GM13977 (cell line): ENCODE results near the gene CTNND2.

Source experiments
- DNase-seq: peaks from one replicate; pipeline ENCODE4 v3.0.0; 2012; ENCODE audit warnings: low spot score
- CTCF ChIP-seq: IDR thresholded peaks from 2 replicates; pipeline ENCODE4 v1.5.1; 2012; ENCODE audit warnings: mild to moderate bottlenecking, control low read depth; ENCODE audit not compliant: insufficient read depth; ENCODE audit errors: extremely low read depth, missing control alignments
- in situ Hi-C: fragments of 300-500 bp; cut with MboI; formaldehyde crosslinking; loops from one replicate; pipeline ENCODE4 v1.12.0; 2022; ENCODE audit warnings: low sequenced_read_pairs, low pct_unique_long_range_greater_than_20kb, mixed read lengths, inconsistent platforms; ENCODE audit not compliant: unreplicated experiment

CTNND2 gene

GRCh38 chr5:11455505-11455904 lies 448.7 kb downstream of the CTNND2 start:
- DNase-seq = no peak
- in situ Hi-C loops = no loop called here
- no peak for TF ChIP-seq CTCF

- DNase-seq = no peak
- in situ Hi-C loops = no loop called here
- no peak for TF ChIP-seq CTCF
These were observed 451.4 kb downstream of the CTNND2 start for GRCh38 chr5:11452852-11453251.

GRCh38 chr5:11449966-11450365 lies 454.3 kb downstream of the CTNND2 start:
- no peak for DNase-seq
- TF ChIP-seq CTCF = no peak
- in situ Hi-C loops = no loop called here

- no peak for DNase-seq
- in situ Hi-C loops = no loop called here
- no peak for TF ChIP-seq CTCF
These were observed 455.0 kb downstream of the CTNND2 start for GRCh38 chr5:11449217-11449616.

- no peak for TF ChIP-seq CTCF
- in situ Hi-C loops = no loop called here
- no peak for DNase-seq
These were observed 460.4 kb downstream of the CTNND2 start for GRCh38 chr5:11443831-11444230.

GRCh38 chr5:11432116-11432515 lies 472.1 kb downstream of the CTNND2 start:
- DNase-seq = no peak
- in situ Hi-C loops = no loop called here
- no peak for TF ChIP-seq CTCF

- no peak for TF ChIP-seq CTCF
- in situ Hi-C loops = no loop called here
- DNase-seq = no peak
These were observed 475.0 kb downstream of the CTNND2 start for GRCh38 chr5:11429254-11429653.
